GM12878 (cell line): ENCODE measurements around the gene STK16.

ENCODE experiments used
- BHLHE40 ChIP-seq, 2 experiments: fragments of 450-650 bp in 1 of 2; IDR thresholded peaks; 2 replicates each; pipeline ENCODE4 v1.6.1; 2011 to 2017; ENCODE audit warnings: low read depth in 2 of 2, borderline replicate concordance in 1 of 2, improper control_type of control experiment in 1 of 2, low read length in 1 of 2, mild to moderate bottlenecking in 1 of 2
- CTCF ChIP-seq, 3 experiments: IDR thresholded peaks in 2 of 3; conservative IDR thresholded peaks in 1 of 3; 2 replicates each; pipeline ENCODE4 v1.5.1; 2011; ENCODE audit warnings: low read depth in 3 of 3, low read length in 3 of 3, mild to moderate bottlenecking in 3 of 3, control low read depth in 2 of 3, moderate library complexity in 2 of 3, inconsistent platforms in 1 of 3, mixed read lengths in 1 of 3; ENCODE audit not compliant: control insufficient read depth in 2 of 3, insufficient read depth in 1 of 3; ENCODE audit errors: extremely low read depth in 1 of 3
- NFIC ChIP-seq: IDR thresholded peaks from 2 replicates; pipeline ENCODE4 v1.6.1; 2012; ENCODE audit warnings: low read depth, mild to moderate bottlenecking, inconsistent platforms, low read length, moderate library complexity
- POLR2A ChIP-seq: IDR thresholded peaks from 2 replicates; pipeline ENCODE4 v1.6.1; 2011; ENCODE audit warnings: low read depth, mild to moderate bottlenecking, low read length
- ZNF384 ChIP-seq: IDR thresholded peaks from 2 replicates; pipeline ENCODE4 v1.6.1; 2012; ENCODE audit warnings: low read depth, mild to moderate bottlenecking, low read length, improper control_type of control experiment, borderline replicate concordance

GRCh38 chr2:219298759-219299371 lies 53.6 kb downstream of the STK16 start:
- TF ChIP-seq NFIC = no peak
- TF ChIP-seq CTCF (IDR thresholded peaks at IDR 0.05 in 2 of 3, conservative IDR thresholded peaks at IDR 0.05 in 1 of 3; ENCODE audit: control insufficient read depth in 2 of 3, extremely low read depth in 1 of 3, insufficient read depth in 1 of 3, low read depth in 3 of 3, low read length in 3 of 3) = peak; percentile 98 to 99 (median 99); a peak in 5 of 6 replicates
- no peak for TF ChIP-seq POLR2A
- no peak for TF ChIP-seq ZNF384
- TF ChIP-seq BHLHE40 (IDR thresholded peaks at IDR 0.05; ENCODE audit: borderline replicate concordance in 1 of 2, low read depth in 2 of 2, low read length in 1 of 2) = peak in 1 of 2 experiments; percentile 48; a peak in 1 of 4 replicates
